ENCODE data around the gene CDH22. TPM values are rescaled to one million over a fixed set of nuclear protein-coding genes. Genes with fewer than 3 reads are reported as not detected.

CDH22 gene
- polyA plus RNA-seq, 3 donors = 0.04 TPM; not detected in 2

DNA sequence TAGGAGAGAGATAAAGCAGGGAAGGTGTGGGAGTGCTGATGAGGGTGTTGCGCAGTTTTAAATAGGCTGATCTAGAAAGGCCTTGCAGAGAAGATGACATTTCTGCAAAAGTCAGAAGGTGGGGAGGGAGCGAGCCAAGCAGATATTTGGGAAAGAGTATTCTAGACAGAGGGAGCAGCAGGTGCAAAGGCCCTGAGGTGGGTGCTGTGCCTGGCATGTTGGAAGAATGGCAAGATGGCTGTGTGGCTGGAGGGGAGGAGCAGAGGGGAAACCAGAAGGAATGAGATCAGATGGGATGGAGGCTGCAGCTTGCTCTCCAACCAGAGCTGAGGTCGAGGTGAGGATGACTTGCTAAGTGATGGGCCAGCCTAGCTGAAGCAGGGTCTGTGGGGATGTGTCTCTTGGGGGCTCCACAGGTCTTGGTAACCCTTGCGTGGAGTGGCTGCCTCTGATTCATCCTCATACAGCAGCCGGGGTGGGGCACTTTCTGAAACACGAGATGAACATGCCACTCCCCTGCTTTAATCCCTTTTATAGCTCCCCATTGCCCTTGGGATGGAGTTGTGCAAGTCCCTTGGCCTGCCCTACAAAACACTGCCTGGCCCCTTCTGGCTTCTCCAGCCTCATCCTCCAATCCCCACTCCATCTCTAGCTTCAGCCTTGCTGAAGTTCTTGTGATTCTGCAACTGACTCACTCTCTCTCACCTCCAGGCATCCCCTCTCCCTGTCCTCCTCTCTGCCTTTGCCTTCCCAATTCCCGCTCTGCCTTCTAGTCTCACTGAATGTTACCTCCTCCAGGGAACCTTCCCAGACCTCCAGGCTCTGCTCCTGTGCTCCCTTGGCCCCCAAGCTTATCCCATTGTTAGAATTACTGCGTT, 94.1 kb downstream of the CDH22 start:
- DNase-seq (ENCODE audit: extremely low read depth in 1 of 11, low read depth in 9 of 11, low spot score in 4 of 11) = no peak

DNA sequence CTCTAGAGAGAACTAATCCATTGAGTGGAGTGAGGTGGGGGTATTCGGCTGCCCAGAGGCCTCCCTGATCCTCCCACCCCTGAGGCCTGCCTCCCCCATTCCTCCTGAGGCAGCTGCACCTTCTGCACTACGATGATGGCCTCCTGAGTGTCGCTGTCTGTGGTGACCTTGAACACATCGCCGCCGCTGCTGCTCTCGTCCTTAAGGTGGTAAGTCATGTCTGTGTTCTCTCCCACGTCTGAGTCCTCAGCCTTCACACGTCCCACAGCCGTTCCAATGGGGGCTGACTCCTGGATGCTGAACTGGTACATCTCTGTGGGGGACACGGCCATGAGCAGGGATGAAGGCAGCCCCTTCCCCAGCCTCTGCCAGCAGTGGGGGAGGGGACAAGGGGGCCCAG, 95.4 kb downstream of the CDH22 start:
- no peak for DNase-seq (ENCODE audit: extremely low read depth in 1 of 11, low read depth in 9 of 11, low spot score in 4 of 11)

DNA sequence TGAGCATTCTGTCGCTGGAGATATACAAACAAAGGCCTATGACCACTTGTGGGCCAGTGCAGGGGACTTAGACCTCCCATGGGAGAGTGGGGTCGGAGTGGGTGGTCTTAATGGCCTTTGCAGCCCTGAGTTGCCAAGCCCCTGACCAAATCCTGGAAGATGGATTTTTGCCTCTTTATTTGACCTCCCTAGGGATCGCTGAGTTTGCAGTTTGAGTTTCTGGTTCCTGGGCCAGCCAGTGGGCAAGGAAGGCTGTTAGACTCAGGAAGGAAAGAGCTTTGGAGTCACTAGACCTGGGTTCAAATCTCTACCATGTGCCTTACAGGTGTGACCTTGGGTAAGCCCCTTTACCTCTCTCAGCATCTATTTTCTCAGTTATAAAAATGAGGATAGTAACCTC, 96.0 kb downstream of the CDH22 start:
- DNase-seq (ENCODE audit: extremely low read depth in 1 of 11, low read depth in 9 of 11, low spot score in 4 of 11) = no peak

DNA sequence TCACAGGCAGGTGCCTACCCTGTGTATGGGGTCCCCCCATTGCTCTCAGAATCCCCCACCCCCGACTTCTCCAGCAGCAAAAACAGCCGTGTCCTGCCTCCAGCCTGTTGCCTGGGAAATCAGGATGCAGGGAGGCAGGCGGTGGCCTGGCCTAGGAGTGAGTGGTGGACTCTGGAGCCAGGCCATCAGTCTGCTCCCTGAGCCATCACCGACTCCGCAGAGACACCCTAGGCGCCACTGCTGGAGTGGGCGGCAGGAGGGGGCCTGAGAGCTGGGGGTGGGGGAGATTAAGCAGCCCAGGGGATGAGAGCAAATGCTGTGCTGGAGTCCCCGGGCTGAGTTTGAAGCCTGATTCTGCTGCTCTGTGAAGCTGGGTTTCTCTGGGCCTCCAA, 97.0 kb downstream of the CDH22 start:
- no peak for DNase-seq (ENCODE audit: extremely low read depth in 1 of 11, low read depth in 9 of 11, low spot score in 4 of 11)

DNA sequence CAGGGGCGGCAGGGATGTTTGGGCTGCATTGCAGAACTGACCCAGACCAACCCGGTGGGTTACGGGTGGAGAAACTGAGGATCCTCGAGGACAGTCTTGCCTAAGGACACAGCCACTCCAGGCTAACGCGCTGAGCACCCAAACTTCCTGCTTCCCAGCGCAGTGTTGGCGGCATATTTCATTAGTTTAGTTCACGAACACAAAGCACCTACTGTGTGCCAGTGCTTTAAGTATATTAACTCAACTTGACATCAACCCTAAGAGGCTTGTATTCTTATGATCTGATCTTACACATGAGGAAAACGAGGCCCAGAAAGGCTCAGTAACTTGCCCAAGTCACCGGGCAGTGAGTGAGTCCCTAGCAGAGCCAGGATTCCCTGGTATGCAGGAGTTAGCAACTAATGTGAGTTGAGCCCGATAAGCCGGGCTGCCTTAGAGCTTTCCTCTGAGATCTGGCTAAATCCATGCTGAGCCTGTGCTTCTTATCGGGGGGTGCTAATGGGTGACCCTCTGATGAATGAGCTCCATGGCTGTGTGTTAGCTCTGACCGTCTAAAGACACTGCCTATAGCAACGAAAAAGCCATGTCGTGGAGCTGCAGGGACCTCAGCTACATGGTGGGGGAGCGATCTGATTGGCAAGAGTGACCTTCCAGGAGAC, 97.5 kb downstream of the CDH22 start:
- DNase-seq (ENCODE audit: extremely low read depth in 1 of 11, low read depth in 9 of 11, low spot score in 4 of 11) = no peak

DNA sequence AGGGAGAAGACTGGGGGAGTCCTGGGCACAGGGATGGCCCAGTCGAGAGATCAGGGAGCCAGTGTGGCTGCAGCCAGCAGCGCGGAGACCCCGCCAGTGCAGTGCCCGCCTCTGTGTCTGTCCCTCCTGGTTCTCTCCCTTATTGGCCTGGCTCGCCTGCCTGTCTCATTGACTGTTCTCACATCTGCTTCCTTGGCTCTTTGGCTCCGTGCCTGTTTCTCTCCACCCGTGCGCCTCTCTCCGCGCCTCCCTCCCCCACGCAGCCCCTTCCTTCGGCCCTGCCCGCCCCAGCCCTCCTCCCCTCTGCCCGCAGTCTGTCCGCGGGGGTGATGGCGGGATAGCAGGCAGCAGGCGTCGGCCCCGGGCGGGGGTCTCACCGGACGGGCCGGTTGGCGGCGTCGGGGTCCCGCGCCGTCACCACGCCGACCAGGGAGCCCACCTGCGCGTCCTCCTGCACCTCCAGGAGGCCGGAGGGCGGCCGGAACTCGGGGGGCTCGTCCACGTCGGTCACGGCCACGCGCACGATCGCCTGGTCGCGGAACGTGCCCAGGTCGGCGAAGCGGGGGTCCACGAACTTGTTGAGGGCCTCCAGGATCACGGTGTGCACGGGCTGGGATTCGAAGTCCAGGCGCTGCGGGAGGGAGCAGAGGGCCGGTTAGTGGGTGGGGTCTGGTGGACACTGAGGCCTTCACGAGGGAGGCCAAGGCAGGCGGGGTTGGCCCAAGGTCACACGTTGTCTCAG, 98.2 kb downstream of the CDH22 start:
- no peak for DNase-seq (ENCODE audit: extremely low read depth in 1 of 11, low read depth in 9 of 11, low spot score in 4 of 11)

DNA sequence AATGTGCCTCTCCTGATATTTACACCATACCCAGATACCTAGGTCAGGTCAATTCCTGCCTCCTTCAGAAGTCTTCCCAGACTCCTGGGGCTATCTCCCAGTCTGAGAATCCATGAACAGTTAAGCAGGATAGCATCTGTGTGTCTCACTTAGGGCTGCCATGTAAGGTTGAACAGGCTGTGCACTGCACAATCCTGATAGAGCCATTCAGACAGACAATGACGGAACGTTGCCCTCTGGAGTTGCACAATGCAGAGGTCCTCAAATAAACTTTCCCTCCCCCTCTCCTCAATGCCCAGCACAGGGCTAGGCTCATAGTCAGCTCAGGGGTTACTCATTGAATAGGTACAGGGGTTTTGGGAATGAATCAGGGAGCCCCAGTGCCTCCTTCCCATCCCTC, 100.5 kb downstream of the CDH22 start:
- DNase-seq (ENCODE audit: extremely low read depth in 1 of 11, low read depth in 9 of 11, low spot score in 4 of 11) = no peak

DNA sequence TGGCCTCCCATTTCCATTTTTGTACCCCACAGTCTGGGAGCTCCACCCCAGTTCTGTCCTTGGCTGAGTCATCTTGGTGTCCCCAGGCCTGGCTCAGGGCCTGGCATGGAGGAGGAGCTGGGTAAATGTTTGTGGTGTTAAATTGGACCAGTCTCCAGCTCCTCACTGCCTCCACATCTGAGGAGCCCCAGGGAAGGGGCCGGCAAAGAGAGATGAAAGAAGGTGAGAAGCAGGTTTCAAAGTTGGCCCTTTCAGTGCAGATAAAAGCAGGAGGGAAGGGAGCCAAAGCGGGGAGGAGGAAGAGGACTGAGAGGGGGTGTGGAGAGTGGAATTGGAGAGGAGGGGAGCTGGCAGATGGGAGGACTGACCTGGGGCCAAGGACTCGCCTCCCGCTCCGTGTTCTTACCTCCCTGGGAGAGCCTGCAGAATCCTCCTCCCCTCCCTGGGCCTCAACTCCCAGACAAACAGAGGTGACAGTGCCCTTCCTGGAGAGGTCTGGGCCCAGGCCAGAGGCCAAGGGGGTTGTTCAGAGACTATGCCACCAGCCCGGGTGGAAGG, 101.2 kb downstream of the CDH22 start:
- no peak for DNase-seq (ENCODE audit: extremely low read depth in 1 of 11, low read depth in 9 of 11, low spot score in 4 of 11)

DNA sequence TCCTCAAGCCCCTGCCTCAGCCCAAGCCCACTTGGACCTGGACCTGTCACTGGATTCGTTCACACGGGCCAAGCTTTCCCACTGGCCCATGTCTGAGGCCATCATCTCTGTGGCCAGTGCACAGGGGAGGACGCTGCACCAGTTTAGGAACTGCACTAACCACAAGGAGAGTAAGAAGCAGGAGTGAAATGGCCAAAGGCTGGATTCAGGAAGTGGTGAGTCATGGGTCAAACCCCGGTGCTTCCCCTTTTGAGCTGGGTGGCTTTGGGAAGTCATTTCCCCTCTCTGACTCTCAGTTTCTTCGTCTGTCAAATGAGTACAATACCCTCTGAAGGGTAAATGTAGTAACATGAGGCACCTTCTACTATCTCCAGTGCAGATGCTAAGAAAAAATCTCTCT, 102.3 kb downstream of the CDH22 start:
- DNase-seq (ENCODE audit: extremely low read depth in 1 of 11, low read depth in 9 of 11, low spot score in 4 of 11) = no peak

DNA sequence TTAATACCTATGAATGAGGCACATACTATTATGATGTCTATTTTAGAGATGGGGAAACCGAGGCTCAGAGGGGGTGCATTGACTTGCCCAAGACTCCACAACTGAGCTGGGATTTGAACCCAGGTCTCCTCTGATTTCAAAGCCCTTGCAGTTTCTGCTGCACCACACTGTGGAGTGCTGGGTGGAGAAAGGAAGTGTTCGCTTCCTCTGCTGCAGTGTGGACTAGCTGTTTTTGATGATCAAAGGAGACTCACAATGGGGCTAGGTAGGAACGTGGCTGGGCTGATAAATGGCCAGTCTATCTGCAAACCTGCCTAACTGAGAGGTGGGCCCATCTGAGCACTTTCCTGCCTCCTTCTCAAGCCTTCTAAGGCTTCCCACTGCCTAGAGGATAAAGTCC, 102.9 kb downstream of the CDH22 start:
- DNase-seq (ENCODE audit: extremely low read depth in 1 of 11, low read depth in 9 of 11, low spot score in 4 of 11) = no peak

DNA sequence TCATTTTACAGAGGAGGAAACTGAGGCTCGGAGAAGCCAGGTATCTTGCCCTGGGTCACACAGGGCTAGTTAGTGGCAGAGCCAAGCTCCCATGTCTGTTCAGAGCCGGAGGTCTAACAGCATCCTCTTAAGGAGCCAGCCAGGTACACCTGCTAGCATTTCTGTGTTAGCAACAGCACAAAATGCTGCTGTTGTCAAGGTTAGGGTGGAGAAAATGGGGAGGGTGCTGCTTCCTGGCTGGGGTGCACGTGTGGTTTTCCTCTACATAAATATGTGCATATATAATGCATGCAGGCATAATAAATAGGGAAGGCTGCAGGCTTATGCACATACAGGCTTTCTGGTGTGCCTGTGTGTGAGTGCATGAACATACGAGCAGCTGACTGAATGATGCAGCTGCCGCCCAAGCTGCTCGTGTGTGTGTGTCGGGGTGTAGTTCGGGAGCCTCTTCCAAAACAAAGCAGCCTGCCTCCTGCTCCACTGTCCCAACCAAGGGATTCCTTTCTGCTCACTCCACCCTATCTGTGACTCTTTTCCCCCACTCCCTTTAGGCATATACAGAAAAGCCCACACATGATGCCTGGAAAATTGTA, 103.6 kb downstream of the CDH22 start:
- no peak for DNase-seq (ENCODE audit: extremely low read depth in 1 of 11, low read depth in 9 of 11, low spot score in 4 of 11)

DNA sequence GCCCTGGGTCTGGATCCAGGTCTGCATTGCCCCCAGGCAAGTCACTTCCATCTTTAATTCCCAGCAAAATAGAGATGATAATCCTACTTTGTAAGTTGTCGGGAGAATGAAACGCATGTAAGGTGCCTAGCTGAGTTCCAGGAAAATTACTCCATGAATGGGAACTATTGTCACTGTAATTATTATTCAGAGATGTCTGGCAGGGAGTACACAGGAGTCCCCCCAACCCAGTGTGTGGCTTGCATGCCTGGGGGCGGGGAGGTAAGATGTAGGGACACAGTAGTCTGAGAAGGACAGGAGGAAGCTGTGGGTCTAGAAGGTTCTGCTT, 104.8 kb downstream of the CDH22 start:
- DNase-seq (ENCODE audit: extremely low read depth in 1 of 11, low read depth in 9 of 11, low spot score in 4 of 11) = no peak

DNA sequence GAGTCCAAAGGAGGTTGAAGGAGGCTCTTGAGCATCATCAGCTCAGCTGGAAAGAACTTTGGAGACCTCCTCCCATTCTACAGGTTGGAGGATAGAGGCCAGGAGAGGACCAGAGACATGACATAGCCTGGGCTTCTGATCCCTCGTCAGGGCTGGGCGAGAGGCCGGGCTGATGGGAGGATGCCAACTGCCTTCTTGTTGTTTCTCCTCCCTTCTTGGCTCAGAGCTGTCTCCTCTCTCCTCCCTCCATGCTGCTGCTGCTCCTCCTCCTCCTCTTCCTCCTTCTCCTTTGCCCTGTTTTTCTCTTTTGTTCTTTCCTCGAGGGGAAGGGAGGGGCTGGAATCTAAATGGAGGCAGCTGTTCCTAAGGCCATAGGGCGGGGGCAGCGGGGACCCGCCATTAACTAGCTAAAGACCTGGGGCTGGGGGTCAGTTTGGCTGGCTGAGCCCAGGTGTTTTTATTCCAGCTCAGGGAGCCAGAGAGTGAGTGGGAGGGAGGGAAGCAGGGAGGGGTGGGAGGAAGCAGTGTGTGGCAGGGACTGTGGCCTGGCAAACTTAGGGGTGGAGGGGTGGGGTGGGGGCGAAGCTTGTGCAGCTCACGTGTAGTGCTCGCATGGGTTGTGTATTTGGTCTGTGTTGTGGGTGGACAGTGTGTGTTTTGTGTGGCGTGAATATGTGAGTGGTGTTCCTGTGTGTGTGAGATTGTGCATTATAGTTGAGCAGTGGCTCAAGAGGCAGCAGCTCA, 105.4 kb downstream of the CDH22 start:
- no peak for DNase-seq (ENCODE audit: extremely low read depth in 1 of 11, low read depth in 9 of 11, low spot score in 4 of 11)

DNA sequence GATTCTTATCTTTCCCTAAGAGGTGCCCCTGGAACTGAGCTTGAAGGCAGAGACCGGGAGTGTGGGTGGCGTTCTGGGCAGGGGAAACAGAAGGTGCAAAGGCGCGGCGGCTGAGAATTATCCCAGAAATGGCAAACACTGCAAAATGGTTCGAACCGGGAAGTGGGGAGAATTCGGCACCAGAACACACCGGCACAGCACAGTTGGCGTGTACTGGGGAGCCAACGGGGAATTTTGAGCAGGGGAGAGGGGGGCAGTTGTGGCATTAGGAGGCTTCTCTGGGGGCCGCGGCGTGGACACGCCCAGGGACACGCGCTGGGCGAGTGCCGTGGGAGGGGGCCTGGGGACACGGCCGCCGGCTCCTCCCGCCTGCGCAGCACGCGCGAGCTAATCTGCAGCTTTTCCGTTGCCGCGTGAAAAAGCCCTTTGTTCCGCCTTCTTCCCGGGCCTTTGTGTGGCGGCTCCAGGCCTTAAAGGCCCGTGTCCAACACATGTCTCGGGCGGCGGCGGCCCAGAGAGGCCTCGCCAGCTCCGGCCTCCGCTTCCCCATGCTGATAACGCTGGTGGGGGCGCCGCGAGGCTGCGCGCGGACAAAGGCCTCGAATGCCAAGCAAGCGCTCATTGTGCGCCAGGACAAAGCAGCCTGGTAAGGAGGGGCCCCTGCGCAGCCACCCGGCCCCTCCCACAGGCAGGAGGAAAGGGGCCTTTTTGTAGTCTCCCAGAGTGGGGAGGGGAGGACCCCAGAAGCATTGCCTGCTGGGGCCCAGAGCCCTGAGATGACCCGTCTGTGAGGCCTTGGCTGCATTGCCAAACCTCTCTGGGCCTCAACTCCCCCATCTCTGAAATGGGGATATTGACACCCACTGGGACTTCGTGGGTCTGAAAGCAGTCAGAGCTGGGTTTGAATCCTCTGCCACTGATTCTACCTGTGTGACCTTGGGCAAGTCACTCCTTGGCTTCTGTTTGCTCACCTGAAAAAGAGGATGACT, 107.4 kb downstream of the CDH22 start:
- DNase-seq (ENCODE audit: extremely low read depth in 1 of 11, low read depth in 9 of 11, low spot score in 4 of 11) = no peak

DNA sequence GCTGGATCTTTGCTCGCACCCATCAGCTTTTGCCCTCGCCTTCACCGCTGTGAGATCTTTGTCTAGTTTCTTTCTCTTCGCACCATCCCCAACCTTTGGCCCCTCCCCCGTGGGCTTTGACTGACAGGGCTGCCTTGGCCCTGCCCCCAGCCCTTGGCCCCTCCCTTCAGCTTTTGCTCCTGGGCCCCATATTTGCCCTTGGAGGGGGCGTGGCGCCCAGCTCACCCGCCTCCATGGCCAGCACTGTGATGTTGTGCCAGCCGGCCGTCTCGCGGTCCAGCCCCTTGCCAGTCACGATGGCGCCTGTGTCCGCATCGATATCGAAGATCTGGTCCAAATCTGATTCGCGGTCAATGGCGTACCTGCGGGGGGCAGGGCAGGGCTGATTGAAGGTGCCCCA, 109.1 kb downstream of the CDH22 start:
- DNase-seq (ENCODE audit: extremely low read depth in 1 of 11, low read depth in 9 of 11, low spot score in 4 of 11) = no peak

DNA sequence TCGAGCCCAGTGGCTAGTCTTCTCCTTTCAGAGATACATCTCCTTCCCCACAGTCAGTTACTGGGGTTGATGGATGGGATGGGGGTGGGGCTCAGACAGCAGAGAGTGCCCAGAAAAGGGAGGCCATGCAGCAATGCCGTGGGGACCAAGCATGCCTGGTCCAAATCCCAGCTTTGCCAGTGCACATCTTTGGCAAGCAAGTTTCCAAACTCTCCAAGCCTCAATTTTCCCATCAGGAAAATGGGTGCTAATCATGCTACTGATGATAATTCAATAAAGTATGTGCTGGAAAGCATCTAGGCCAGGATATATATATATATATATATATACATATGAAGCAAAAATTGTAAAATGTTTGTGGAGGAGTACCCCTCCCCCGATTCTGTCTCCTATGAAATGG, 111.3 kb downstream of the CDH22 start:
- DNase-seq (ENCODE audit: extremely low read depth in 1 of 11, low read depth in 9 of 11, low spot score in 4 of 11) = no peak

DNA sequence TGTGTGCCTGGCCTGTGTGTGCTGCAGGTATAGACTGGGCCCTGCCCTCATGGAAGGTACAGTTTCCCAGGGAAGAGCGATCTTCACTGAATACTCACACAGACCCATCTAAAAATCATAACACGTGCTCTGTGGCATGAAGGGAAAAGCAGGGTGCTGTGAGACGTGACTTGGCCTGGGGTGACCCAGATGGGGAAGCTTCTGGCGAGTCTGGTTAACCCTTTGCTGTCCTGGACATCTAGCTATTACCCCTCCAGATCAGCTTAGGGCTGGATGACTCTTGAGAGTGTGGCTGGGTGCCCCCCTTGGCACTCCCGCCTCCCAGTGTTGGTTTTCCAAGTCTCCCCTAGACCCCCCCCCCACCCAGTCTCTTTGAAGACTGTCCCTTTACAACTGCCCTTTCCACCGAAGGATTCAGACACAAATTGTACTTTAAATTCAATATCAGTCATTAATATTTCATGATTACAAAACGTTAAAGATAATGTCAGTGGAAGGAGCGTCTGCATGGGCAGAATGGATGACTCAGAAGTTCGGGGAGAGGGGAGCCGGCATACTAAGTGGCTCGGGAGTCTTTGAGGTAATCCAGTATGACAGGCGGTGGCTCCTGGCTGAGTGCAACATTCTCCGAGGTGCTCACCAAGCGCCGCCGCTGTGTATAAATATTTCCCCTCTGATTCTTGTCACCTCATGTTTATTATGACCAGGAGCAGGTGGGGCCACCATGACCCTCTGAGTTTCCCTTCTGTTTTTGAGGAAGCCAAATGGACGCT, 112.8 kb downstream of the CDH22 start:
- DNase-seq (ENCODE audit: extremely low read depth in 1 of 11, low read depth in 9 of 11, low spot score in 4 of 11) = no peak
